OCI-LY7 (cell line): ENCODE results near the gene TPX2.

Source experiments
- CTCF ChIP-seq: fragments of 200-600 bp; sonication (generic); conservative IDR thresholded peaks from 2 replicates; pipeline ENCODE4 v1.5.1; 2014; ENCODE audit warnings: mild to moderate bottlenecking, antibody characterized with exemption, low read length, moderate library complexity, mixed read lengths
- EZH2phosphoT487 ChIP-seq: fragments of 200-600 bp; sonication (generic); IDR thresholded peaks from 2 replicates; pipeline ENCODE4 v1.6.1; 2018; ENCODE audit warnings: low read depth, borderline replicate concordance, mild to moderate bottlenecking, mixed run types, antibody characterized with exemption, low read length, moderate library complexity, mixed read lengths

- TF ChIP-seq CTCF, result no peak
- no peak for TF ChIP-seq EZH2phosphoT487
Observed at GRCh38 chr20:31757254-31757653, 18.2 kb downstream of the TPX2 start.
